WI38 (cell line): Measurements from ENCODE around the gene TTLL6.

ENCODE experiments used
- H3K4me3 ChIP-seq: 2 replicates; pipeline ENCODE4 v1.5.1; 2011; ENCODE audit warnings: low read depth, mild to moderate bottlenecking, control low read depth, low read length
- CTCF ChIP-seq: IDR thresholded peaks from 2 replicates; pipeline ENCODE4 v1.5.1; 2012; ENCODE audit warnings: low read depth, mild to moderate bottlenecking, control low read depth, low read length

The TTLL6 gene

GRCh38 chr17:48737330-48738043 lies 79.5 kb downstream of the TTLL6 start:
- TF ChIP-seq CTCF = no peak
- H3K4me3 ChIP-seq = no peak overlapping the region

DNA sequence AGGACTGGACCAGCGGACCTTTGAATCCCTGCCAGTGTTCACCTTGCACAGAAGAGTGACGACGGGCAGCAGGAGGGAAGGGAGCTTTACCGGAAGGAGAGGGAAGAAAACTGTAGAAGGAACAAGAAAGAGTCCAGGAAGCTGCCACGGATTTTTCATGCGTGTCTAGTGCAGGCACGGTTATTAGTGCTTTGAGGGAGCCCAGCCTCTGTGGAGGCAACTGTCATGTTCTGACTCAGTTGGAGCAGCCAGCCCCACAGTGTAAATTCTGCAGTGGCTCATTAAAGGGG lies 82.0 kb downstream of the TTLL6 start:
- no peak for TF ChIP-seq CTCF
- no peak overlapping the region for H3K4me3 ChIP-seq

DNA sequence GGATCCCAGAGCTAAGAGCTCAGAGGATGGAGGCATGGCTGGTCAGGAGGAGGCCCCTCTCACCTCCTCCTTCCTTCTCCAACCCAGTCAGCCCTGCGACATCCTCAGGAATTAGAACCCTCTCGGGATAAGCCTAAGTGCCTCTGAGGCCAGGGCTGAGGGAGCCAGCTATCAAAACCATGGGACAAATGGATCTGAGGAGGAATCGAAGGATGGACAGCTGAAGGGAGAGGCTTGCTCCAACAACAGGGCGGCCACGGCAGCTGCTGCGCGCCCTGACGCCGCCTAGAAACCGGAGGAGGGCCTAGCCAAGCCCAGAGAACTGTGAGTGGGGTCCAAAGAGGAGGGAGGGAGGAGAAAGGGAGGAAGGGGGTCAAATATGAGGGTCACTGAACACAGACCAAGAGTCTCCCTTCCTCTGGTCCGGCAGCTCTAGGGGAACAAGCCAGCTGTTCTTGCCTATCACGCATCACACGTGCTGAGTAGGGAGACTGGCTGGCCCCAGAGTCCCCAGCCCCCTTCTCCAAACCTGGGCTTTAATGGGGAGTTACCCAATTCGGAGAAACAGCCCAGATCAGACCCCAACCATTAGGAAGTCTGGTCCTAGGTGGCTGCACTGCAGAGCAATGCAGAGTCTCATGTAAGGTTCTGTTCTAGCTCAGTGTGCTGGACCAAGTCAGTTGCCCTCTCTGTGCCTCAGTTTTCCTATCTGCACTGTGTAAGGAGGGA lies 82.5 kb downstream of the TTLL6 start:
- no peak overlapping the region for H3K4me3 ChIP-seq
- TF ChIP-seq CTCF = no peak

GRCh38 chr17:48733632-48734328 lies 83.2 kb downstream of the TTLL6 start:
- H3K4me3 ChIP-seq = no peak overlapping the region

DNA sequence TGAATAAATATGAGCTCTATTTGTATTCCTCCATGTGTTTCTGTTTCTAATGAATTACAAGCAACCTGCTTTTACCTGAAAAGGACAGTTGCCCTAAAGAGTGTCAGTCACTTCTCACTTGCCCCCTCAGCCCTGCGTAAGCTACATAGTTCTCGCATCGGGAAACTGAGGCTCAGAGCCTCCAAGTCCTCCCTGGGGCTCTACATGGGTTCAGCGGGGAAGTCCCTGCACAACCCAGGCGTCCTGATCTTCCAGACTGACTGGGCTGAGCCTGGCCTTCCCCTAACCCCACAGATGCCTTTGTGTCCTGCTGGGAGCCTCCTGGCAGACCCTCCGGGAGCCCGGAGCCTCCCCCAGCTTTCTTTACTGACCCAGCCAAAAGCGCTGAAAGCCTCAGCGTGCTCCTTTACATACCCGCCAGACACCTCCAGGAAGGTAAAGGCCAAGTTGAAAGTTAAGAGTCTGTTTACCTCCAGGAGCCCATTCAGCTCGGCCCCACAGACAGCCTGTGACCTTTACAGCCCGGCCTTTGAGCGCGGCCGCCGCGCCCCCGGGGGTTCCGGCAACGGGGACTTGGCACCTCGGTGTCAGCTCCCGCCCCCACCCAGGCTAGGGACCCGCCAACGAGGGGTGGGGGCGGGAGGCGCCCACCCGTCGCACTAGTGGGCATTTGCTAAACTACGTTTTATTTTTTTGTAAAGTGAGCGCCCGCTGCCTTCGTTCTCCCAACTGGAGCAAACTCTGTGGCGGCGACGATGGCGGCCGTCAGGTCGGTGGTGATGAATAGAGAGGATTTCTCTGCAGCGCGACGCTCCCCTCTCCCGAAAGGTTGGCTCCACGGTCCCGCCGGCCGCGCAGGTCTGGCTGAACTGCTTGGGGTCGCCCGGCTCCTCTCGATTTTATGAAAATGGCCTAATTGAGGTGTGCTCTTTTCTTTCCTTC lies 84.1 kb downstream of the TTLL6 start:
- no peak overlapping the region for H3K4me3 ChIP-seq

More at GRCh38 chr17:48733632-48734328, 83.2 kb downstream of the TTLL6 start:
- TF ChIP-seq CTCF = no peak

DNA sequence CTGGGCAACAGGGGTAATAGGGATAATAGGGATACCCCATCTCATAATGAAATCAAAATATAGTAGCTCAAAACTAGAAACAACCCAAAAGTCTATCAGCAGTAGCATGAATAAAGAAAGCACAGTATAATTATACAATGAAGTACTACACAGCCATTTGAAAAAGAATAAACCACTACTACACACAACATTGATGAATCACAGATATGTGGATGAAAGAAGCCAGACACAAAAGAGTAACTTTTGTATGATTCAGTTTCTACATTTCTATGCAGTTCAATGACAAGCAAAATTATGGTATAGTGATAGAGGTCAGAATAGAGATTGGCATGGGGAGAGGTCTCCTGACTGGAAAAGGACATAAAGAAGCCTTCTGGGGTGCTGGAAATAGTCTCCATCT lies 85.7 kb downstream of the TTLL6 start:
- no peak for TF ChIP-seq CTCF
- H3K4me3 ChIP-seq = no peak overlapping the region

More for the DNA sequence above, 84.1 kb downstream of the TTLL6 start:
- no peak for TF ChIP-seq CTCF
